Frontal cortex (tissue), 4 donors: ENCODE measurements around the gene CFAP251. TPM values are rescaled to one million over a fixed set of nuclear protein-coding genes. Genes with fewer than 3 reads are reported as not detected.
"Not testable (repeated sequence)": the region's sequence is repeated elsewhere in the genome, so short reads cannot be mapped to it uniquely, and the experiment has no call there.

Source experiments
- DNase-seq, 2 donors: peaks; one replicate each; pipeline ENCODE4 v3.0.0; 2012; ENCODE audit warnings: low spot score in 2 of 2
- FAIRE-seq: peaks from 2 replicates; lab custom pipeline; 2012; peaks lifted over from hg19 to GRCh38; lab: Jason Lieb, UNC
- total RNA-seq: library from RNA; depleted of rRNA; stranded (reverse); fragments of >200 nt; gene quantifications from one replicate; pipeline ENCODE4 v1.2.3, GENCODE V29; 2014
- donor health status: control.
- donor health status: control.
- donor health status: control.

CFAP251 gene
- total RNA-seq, 1 donor from 2014 or later = 6.1 TPM

GRCh38 chr12:121968876-121969275 lies 50.5 kb downstream of the CFAP251 start:
- no peak for FAIRE-seq

GRCh38 chr12:121969726-121970125 lies 51.3 kb downstream of the CFAP251 start:
- DNase-seq (no peak), FAIRE-seq (no peak)

More at GRCh38 chr12:121968876-121969275, 50.5 kb downstream of the CFAP251 start:
- no peak for DNase-seq

- no peak for FAIRE-seq
- DNase-seq = no peak
Observed at GRCh38 chr12:121970581-121971300, 52.3 kb downstream of the CFAP251 start.

- FAIRE-seq = no peak
- DNase-seq = no peak
Observed at GRCh38 chr12:121974026-121974985, 55.9 kb downstream of the CFAP251 start.

- FAIRE-seq = no peak
- DNase-seq = no peak
Observed at GRCh38 chr12:121975021-121975420, 56.6 kb downstream of the CFAP251 start.

GRCh38 chr12:121976950-121977349 lies 58.6 kb downstream of the CFAP251 start:
- no peak for FAIRE-seq
- no peak for DNase-seq

GRCh38 chr12:121980191-121980891 lies 61.9 kb downstream of the CFAP251 start:
- FAIRE-seq (no peak), DNase-seq (no peak)

GRCh38 chr12:121980892-121981272 lies 62.5 kb downstream of the CFAP251 start:
- no peak for DNase-seq
- FAIRE-seq = no peak

GRCh38 chr12:121981456-121981855 lies 63.1 kb downstream of the CFAP251 start:
- FAIRE-seq (no peak), DNase-seq (no peak)

GRCh38 chr12:121982950-121983349 lies 64.6 kb downstream of the CFAP251 start:
- FAIRE-seq (no peak), DNase-seq (no peak)

GRCh38 chr12:121983536-121984210 lies 65.3 kb downstream of the CFAP251 start:
- no peak for FAIRE-seq
- DNase-seq = no peak

GRCh38 chr12:121986489-121987245 lies 68.3 kb downstream of the CFAP251 start:
- DNase-seq = no peak
- FAIRE-seq = no peak

GRCh38 chr12:121988519-121988918 lies 70.1 kb downstream of the CFAP251 start:
- not testable (repeated sequence) for DNase-seq, FAIRE-seq

- FAIRE-seq = no peak
Observed at GRCh38 chr12:121989276-121990113, 71.1 kb downstream of the CFAP251 start.

GRCh38 chr12:121990114-121990647 lies 71.8 kb downstream of the CFAP251 start:
- FAIRE-seq (no peak), DNase-seq (no peak)

More at GRCh38 chr12:121989276-121990113, 71.1 kb downstream of the CFAP251 start:
- no peak for DNase-seq

- FAIRE-seq (no peak), DNase-seq (no peak)
Observed at GRCh38 chr12:121990692-121991603, 72.6 kb downstream of the CFAP251 start.
